Suprapubic skin (tissue), 4 donors: ENCODE measurements around the gene CFAP77. TPM values are rescaled to one million over a fixed set of nuclear protein-coding genes. Genes with fewer than 3 reads are reported as not detected.

ENCODE experiments used
- DNase-seq, 2 donors: peaks; one replicate each; pipeline ENCODE4 v3.0.0-alpha.2; 2019; ENCODE audit warnings: low spot score in 2 of 2
- H3K27ac ChIP-seq: fragments of 200-600 bp; sonication (generic); one replicate; pipeline ENCODE4 v1.5.1; 2019
- H3K27me3 ChIP-seq: fragments of 200-600 bp; sonication (generic); one replicate; pipeline ENCODE4 v1.5.1; 2019
- H3K36me3 ChIP-seq: fragments of 200-600 bp; sonication (generic); one replicate; pipeline ENCODE4 v1.5.1; 2019
- H3K4me1 ChIP-seq: fragments of 200-600 bp; sonication (generic); one replicate; pipeline ENCODE4 v1.5.1; 2019
- H3K4me3 ChIP-seq: fragments of 200-600 bp; sonication (generic); one replicate; pipeline ENCODE4 v1.5.1; 2019; ENCODE audit warnings: mild to moderate bottlenecking
- H3K9me3 ChIP-seq: fragments of 200-600 bp; sonication (generic); one replicate; pipeline ENCODE4 v1.5.1; 2019
- CTCF ChIP-seq, 2 donors: fragments of 200-600 bp in 1 of 2; fragments of 450-650 bp in 1 of 2; sonication (generic) in 1 of 2; IDR thresholded peaks; one replicate each; pipeline ENCODE4 v1.5.1; 2016 to 2019; ENCODE audit warnings: antibody characterized with exemption in 2 of 2, mild to moderate bottlenecking in 1 of 2, moderate library complexity in 1 of 2
- EP300 ChIP-seq: sonication (generic); formaldehyde crosslinking; IDR thresholded peaks from one replicate; pipeline ENCODE4 v1.6.1; 2017; ENCODE audit warnings: antibody characterized with exemption
- POLR2A ChIP-seq, 2 donors: fragments of 450-650 bp; IDR thresholded peaks; one replicate each; pipeline ENCODE4 v1.6.1; 2017; ENCODE audit warnings: antibody characterized with exemption in 2 of 2, mild to moderate bottlenecking in 2 of 2, moderate library complexity in 2 of 2
- POLR2AphosphoS5 ChIP-seq, 3 donors: sonication (generic); formaldehyde crosslinking; IDR thresholded peaks; one replicate each; pipeline ENCODE4 v1.6.1; 2017; ENCODE audit warnings: antibody characterized with exemption in 3 of 3
- WGBS: methylation state at CpG from one replicate; pipeline ENCODE4 v1.1.5; 2018; 5-methylcytosine and 5-hydroxymethylcytosine counted together
- total RNA-seq, 4 donors: library from RNA; depleted of rRNA; stranded (reverse); fragments of >200 nt; gene quantifications; one replicate each; pipeline ENCODE4 v1.1.0, GENCODE V29; 2016

The CFAP77 gene
- total RNA-seq, 4 donors from 2014 or later: 1.0 TPM; not detected in 3

- no peak overlapping the region for H3K27ac ChIP-seq
- no peak for DNase-seq
- no peaks in the 10 kb centered on the region for H3K9me3 ChIP-seq
- H3K27me3 ChIP-seq: peaks cover 58% of the 10 kb centered on the region
- WGBS: 79% methylated on average over 15 of the region's 15 CpGs
- no peak for TF ChIP-seq EP300
- no peak for TF ChIP-seq POLR2AphosphoS5 (IDR thresholded peaks at IDR 0.05)
- TF ChIP-seq CTCF (IDR thresholded peaks at IDR 0.05): no peak
- no peak for TF ChIP-seq POLR2A (IDR thresholded peaks at IDR 0.05)
- H3K36me3 ChIP-seq: no peaks in the 10 kb centered on the region
- H3K4me3 ChIP-seq: no peak overlapping the region
- H3K4me1 ChIP-seq: no peaks in the 10 kb centered on the region
Measured at GRCh38 chr9:132478353-132479050, 68.5 kb downstream of the CFAP77 start.

DNA sequence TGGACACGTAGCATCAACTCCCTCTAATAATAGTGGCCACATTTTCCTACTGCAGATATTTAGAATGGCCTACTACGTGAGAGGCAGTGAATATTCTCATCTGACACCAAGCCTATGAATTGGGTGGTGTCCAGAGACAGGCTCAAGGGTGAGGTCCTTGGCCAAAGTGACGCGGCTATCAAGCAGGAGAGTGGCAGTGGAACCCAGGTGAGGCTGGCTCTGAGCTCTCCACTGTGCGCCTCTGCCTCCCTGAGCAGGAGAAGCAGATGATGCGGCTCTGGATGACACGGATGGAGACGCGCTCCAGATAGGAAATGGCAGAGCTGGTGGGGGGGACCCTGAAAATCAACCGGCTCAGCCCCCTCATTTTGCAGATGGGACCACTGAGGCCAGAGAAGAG is 69.7 kb downstream of the CFAP77 start:
- WGBS: 90% methylated on average over 10 of the region's 10 CpGs

GRCh38 chr9:132481053-132481849 is 71.2 kb downstream of the CFAP77 start:
- WGBS: 69% methylated on average over 20 of the region's 20 CpGs
- peaks cover 65% of the 10 kb centered on the region for H3K27me3 ChIP-seq
- DNase-seq: no peak

More for the DNA sequence above, 69.7 kb downstream of the CFAP77 start:
- TF ChIP-seq POLR2AphosphoS5 (IDR thresholded peaks at IDR 0.05) (no peak), CTCF (IDR thresholded peaks at IDR 0.05) (no peak), EP300 (no peak), POLR2A (IDR thresholded peaks at IDR 0.05) (no peak)
- H3K27ac ChIP-seq: no peak overlapping the region
- DNase-seq: no peak
- H3K4me1 ChIP-seq: no peaks in the 10 kb centered on the region
- H3K4me3 ChIP-seq: no peak overlapping the region
- peaks cover 61% of the 10 kb centered on the region for H3K27me3 ChIP-seq
- H3K9me3 ChIP-seq: no peaks in the 10 kb centered on the region
- H3K36me3 ChIP-seq: no peaks in the 10 kb centered on the region

DNA sequence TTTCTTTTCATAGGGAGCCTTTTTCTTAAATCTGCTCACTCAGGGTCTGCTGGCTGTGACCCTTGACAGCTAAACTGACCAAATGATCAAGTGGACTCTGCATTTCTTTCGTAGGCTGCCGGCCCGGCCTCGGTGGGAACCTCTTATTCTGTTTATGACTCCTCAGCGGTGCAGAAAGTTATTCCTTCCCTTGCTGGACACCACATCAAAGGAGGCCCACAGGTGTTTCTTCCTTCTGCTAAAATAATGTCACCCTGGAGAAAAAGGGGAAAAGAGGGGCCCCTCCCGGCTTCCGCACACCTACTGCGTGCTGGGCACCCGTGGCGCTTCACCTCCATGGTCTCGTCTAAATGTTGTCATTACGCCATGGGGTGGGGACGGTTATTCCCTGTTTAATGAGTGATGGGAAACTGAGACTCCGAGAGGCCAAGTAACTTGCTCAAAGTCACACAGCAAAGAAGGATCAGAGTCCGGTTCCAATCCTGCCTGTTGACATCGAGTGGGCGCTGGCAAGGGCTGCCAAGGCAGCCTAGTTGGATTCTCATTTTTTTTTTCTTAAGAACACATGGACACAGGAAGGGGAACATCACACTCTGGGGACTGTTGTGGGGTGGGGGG is 72.3 kb downstream of the CFAP77 start:
- H3K9me3 ChIP-seq: no peaks in the 10 kb centered on the region
- H3K27ac ChIP-seq: no peak overlapping the region
- no peaks in the 10 kb centered on the region for H3K36me3 ChIP-seq
- TF ChIP-seq EP300 (no peak), POLR2AphosphoS5 (IDR thresholded peaks at IDR 0.05) (no peak), POLR2A (IDR thresholded peaks at IDR 0.05) (no peak), CTCF (IDR thresholded peaks at IDR 0.05) (no peak)
- H3K4me1 ChIP-seq: no peaks in the 10 kb centered on the region
- WGBS: 81% methylated on average over 16 of the region's 17 CpGs
- DNase-seq: no peak
- no peak overlapping the region for H3K4me3 ChIP-seq
- peaks cover 69% of the 10 kb centered on the region for H3K27me3 ChIP-seq

More at GRCh38 chr9:132481053-132481849, 71.2 kb downstream of the CFAP77 start:
- H3K9me3 ChIP-seq: no peaks in the 10 kb centered on the region
- H3K4me3 ChIP-seq: no peak overlapping the region
- no peaks in the 10 kb centered on the region for H3K36me3 ChIP-seq
- no peaks in the 10 kb centered on the region for H3K4me1 ChIP-seq
- no peak overlapping the region for H3K27ac ChIP-seq
- no peak for TF ChIP-seq EP300
- no peak for TF ChIP-seq POLR2A (IDR thresholded peaks at IDR 0.05)
- no peak for TF ChIP-seq CTCF (IDR thresholded peaks at IDR 0.05)
- no peak for TF ChIP-seq POLR2AphosphoS5 (IDR thresholded peaks at IDR 0.05)

DNA sequence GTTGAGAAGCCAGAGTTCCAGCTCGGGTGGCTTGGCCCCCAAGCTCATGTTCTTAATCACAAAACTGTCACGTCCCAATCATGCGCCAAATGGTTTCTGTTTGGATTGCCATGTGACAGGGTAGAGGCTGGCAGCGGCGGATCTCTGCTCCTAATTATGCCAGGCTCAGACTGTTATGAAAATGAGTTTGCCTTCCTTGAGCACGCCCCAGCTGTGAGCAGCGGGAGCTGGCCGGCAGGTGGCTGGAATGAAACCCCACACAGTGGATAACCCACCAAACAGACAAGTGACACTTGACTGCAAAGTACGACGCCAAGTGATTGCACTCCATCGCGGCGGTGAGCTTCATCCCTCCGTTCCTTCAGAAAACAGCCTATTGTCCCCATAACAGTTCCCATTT is 75.4 kb downstream of the CFAP77 start:
- 78% methylated on average over 13 of the region's 14 CpGs for WGBS
- H3K9me3 ChIP-seq: no peaks in the 10 kb centered on the region
- no peak overlapping the region for H3K27ac ChIP-seq
- no peak for DNase-seq
- no peak for TF ChIP-seq POLR2A (IDR thresholded peaks at IDR 0.05)
- TF ChIP-seq CTCF (IDR thresholded peaks at IDR 0.05): no peak
- TF ChIP-seq EP300: no peak
- TF ChIP-seq POLR2AphosphoS5 (IDR thresholded peaks at IDR 0.05): no peak
- peaks cover 76% of the 10 kb centered on the region for H3K27me3 ChIP-seq
- H3K4me3 ChIP-seq: no peak overlapping the region
- H3K36me3 ChIP-seq: no peaks in the 10 kb centered on the region
- H3K4me1 ChIP-seq: no peaks in the 10 kb centered on the region
